Thyroid gland (tissue), 4 donors: ENCODE data around the gene PGRMC2.

Experiments used
- POLR2A ChIP-seq, 2 donors: fragments of 450-650 bp; IDR thresholded peaks; one replicate each; pipeline ENCODE4 v1.6.1; 2017; ENCODE audit warnings: antibody characterized with exemption in 2 of 2, mild to moderate bottlenecking in 2 of 2, moderate library complexity in 1 of 2
- TF ChIP-seq, protein P1 (sequence below), 6 experiments: fragments of 200-600 bp in 3 of 6; fragments of 450-650 bp in 3 of 6; sonication (generic) in 3 of 6; IDR thresholded peaks; one replicate each; pipeline ENCODE4 v1.5.1; 2016 to 2019; ENCODE audit warnings: antibody characterized with exemption in 6 of 6, mild to moderate bottlenecking in 2 of 6, inconsistent platforms in 1 of 6, moderate library complexity in 1 of 6

- TF ChIP-seq, protein P1, sequence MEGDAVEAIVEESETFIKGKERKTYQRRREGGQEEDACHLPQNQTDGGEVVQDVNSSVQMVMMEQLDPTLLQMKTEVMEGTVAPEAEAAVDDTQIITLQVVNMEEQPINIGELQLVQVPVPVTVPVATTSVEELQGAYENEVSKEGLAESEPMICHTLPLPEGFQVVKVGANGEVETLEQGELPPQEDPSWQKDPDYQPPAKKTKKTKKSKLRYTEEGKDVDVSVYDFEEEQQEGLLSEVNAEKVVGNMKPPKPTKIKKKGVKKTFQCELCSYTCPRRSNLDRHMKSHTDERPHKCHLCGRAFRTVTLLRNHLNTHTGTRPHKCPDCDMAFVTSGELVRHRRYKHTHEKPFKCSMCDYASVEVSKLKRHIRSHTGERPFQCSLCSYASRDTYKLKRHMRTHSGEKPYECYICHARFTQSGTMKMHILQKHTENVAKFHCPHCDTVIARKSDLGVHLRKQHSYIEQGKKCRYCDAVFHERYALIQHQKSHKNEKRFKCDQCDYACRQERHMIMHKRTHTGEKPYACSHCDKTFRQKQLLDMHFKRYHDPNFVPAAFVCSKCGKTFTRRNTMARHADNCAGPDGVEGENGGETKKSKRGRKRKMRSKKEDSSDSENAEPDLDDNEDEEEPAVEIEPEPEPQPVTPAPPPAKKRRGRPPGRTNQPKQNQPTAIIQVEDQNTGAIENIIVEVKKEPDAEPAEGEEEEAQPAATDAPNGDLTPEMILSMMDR (IDR thresholded peaks at IDR 0.05) = no peak
- no peak for TF ChIP-seq POLR2A (IDR thresholded peaks at IDR 0.05)
Measured at GRCh38 chr4:128301979-128302378, 14.4 kb upstream of the PGRMC2 start.
